Stimulated activated CD8-positive, alpha-beta memory T cell treated with anti-CD3 and anti-CD28 coated beads, Interleukin-4, amount 100 ng/mL, for 48 hours (primary cell): Measurements from ENCODE around the gene AKAP6.
A peak's percentile ranks its signal among the peaks of the same experiment; 100 is the strongest.
"Not testable (repeated sequence)": the region's sequence is repeated elsewhere in the genome, so short reads cannot be mapped to it uniquely, and the experiment has no call there.

Source experiments
- DNase-seq: peaks from one replicate; pipeline ENCODE4 v3.0.0-alpha.2; 2020

The AKAP6 gene

GRCh38 chr14:32545095-32545494, 216.0 kb downstream of the AKAP6 start:
- DNase-seq, result no peak

- no peak for DNase-seq
These were observed 216.6 kb downstream of the AKAP6 start for GRCh38 chr14:32545506-32546210.

DNA sequence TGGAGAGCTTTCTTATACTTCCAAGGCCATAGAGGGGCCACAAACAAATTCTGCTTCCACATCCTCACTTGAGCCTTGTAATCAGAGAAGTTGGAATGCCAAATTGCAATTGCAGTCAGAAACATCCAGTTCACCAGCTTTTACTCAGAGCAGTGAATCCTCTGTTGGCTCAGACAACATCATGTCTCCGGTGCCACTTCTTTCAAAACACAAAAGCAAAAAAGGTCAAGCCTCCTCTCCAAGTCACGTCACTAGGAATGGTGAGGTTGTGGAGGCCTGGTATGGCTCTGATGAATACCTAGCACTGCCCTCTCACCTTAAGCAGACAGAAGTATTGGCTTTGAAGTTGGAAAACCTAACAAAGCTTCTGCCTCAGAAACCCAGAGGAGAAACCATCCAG, 217.1 kb downstream of the AKAP6 start:
- no peak for DNase-seq

GRCh38 chr14:32552766-32553165, 223.7 kb downstream of the AKAP6 start:
- DNase-seq, result no peak

DNA sequence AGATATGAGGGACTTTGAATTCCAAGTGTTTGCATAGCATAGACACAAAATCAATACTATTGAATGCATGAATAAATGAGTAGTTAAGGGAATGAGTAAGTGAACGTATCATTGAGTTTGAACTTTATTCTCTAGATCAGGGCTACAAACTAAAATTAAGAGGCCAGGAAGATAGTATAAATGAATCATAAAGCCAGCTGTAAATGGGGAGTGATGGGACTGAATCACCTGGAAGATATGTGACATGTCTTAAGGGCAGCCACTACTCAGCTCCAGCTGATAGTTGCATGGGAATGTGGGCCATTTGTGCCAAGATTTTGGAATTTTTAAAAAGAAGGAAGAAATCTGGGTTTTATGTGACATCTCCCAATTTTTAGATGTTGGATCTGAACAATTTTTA, 229.9 kb downstream of the AKAP6 start:
- DNase-seq, result no peak

DNA sequence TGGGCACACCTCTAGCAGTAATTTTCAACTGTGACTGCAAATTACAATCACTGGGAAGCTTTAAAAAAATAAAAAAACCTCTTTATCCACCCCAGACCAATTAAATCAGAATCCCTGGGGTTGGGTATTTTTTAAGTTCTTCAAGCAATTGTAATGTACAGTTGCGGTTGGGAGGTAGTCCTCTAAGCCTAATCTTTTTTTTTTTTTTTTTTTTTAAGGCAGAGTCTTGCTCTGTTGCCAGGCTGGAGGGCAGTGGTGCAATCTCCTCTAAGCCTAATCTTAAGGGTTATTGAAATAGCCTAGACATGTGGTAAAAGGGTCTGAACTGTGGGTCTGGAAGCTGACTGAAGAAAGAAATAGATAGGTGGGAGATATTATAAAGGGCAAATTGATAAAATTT, 230.5 kb downstream of the AKAP6 start:
- no peak for DNase-seq

GRCh38 chr14:32560209-32560857, 231.2 kb downstream of the AKAP6 start:
- peak; percentile 40 for DNase-seq

- no peak for DNase-seq
These were observed 232.4 kb downstream of the AKAP6 start for GRCh38 chr14:32561520-32561919.

GRCh38 chr14:32564596-32564995, 235.5 kb downstream of the AKAP6 start:
- DNase-seq, result no peak

DNA sequence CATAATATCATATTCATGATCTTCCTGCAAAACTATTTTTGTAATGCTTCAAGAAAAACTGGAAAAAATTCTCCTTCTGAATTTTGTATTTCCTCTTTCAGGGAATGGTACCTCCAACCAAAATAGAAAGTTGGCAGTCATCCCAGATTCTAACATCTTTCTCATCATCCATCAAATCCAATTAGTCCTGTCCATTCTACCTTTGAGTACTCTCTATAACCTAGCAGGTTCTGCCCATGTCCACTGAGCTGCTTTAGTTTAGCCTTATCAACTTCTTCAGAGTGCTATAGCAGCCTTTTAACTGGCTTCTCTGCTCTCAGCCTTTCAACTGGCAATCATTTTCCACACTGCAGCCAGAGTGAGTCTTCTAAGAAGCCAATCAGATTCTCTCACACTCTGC, 236.2 kb downstream of the AKAP6 start:
- DNase-seq, result no peak

GRCh38 chr14:32567543-32568384, 238.7 kb downstream of the AKAP6 start:
- no peak for DNase-seq

GRCh38 chr14:32571551-32571950, 242.5 kb downstream of the AKAP6 start:
- DNase-seq, result no peak

GRCh38 chr14:32571995-32572866, 243.1 kb downstream of the AKAP6 start:
- DNase-seq, result no peak

- DNase-seq, result no peak
These were observed 243.7 kb downstream of the AKAP6 start for GRCh38 chr14:32572867-32573150.

DNA sequence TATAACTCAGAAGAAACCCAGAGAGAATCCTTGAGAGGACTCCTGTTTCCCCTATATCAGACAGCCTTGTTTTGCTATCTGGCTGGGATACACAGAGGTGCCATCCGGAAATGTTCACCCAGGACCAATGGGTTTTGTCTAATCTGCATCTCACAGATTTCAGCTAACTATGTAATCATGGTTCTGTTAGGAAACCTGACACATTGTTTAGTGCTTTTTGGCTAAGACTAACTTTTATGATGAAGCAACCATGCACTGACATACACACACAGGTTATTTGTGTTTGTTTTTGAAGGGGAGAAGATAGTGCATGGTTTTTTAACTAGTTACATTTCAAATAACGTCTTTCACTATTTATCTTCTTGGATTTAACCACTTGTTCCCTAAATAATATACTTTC, 245.2 kb downstream of the AKAP6 start:
- DNase-seq, result no peak

- peak; percentile 34 for DNase-seq
These were observed 247.1 kb downstream of the AKAP6 start for GRCh38 chr14:32576088-32576795.

GRCh38 chr14:32576977-32577376, 247.9 kb downstream of the AKAP6 start:
- no peak for DNase-seq

DNA sequence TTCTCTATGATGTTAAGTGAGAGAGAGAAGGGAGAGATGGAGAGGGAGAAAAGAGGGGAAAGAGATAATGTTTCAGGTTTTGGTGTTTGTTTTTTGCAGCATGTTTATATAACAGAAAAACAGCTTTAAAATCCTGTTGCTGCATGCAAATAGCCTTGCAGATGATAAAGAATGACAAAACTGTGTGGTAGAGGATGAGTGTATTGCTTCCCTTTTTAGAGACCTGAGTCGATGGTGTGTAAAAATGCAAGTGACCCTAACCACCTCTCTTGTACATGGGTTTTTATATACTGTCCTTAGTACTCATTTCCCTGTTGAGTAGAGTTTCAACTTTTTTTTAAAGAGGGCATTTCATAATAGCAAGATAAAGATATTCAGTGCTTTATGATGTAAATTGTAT, 249.1 kb downstream of the AKAP6 start:
- no peak for DNase-seq

GRCh38 chr14:32583427-32583826, 254.3 kb downstream of the AKAP6 start:
- not testable (repeated sequence) for DNase-seq

- DNase-seq, result no peak
These were observed 255.0 kb downstream of the AKAP6 start for GRCh38 chr14:32584079-32584478.

DNA sequence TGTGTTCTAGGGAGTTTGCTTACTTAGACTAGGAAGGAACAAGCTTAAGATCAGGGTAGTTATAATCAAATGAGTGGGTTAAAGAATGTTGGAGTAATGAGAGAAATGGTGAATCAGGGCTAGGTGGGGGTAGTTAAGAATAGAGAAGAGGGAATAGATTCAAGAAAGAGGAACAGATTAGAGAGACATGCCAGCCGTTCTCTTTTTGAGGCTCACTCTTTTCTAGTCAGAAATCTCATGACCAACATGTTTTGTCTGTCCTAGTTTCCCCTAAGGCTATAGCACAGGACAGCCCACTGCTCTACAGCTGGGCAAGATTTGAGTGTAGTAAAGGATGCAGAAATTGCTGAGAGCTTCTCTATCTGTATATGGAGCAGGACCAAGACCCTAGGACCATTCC, 258.4 kb downstream of the AKAP6 start:
- DNase-seq, result no peak
